ENCODE measurements around the gene TSNAX.

TSNAX gene

GRCh38 chr1:231546693-231547092, 18.2 kb downstream of the TSNAX start:
- Histone ChIP-seq H3K27me3 (ENCODE audit: control insufficient read depth, insufficient read depth, low read length) (no peaks in the 10 kb centered on the region), H3K9ac (ENCODE audit: low read length) (no peak overlapping the region), H3K4me1 (ENCODE audit: control insufficient read depth, low read depth, low read length) (peaks cover 10% of the 10 kb centered on the region), H3K27ac (ENCODE audit: low read length) (no peak overlapping the region), H3K9me3 (ENCODE audit: control insufficient read depth, low read depth, low read length) (no peaks in the 10 kb centered on the region), H3K36me3 (ENCODE audit: control insufficient read depth, low read depth, low read length) (peaks cover 29% of the 10 kb centered on the region), H3K4me3 (ENCODE audit: low read length) (no peak overlapping the region)

- Histone ChIP-seq H3K27me3 (ENCODE audit: control insufficient read depth, insufficient read depth, low read length) (no peaks in the 10 kb centered on the region), H3K4me1 (ENCODE audit: control insufficient read depth, low read depth, low read length) (peaks cover 10% of the 10 kb centered on the region), H3K4me3 (ENCODE audit: low read length) (no peak overlapping the region), H3K36me3 (ENCODE audit: control insufficient read depth, low read depth, low read length) (no peaks in the 10 kb centered on the region), H3K9ac (ENCODE audit: low read length) (no peak overlapping the region), H3K9me3 (ENCODE audit: control insufficient read depth, low read depth, low read length) (no peaks in the 10 kb centered on the region), H3K27ac (ENCODE audit: low read length) (no peak overlapping the region)
Measured at GRCh38 chr1:231549733-231550447, 21.4 kb downstream of the TSNAX start.

- H3K9me3 ChIP-seq (ENCODE audit: control insufficient read depth, low read depth, low read length), result no peaks in the 10 kb centered on the region
- peaks cover 10% of the 10 kb centered on the region for H3K4me1 ChIP-seq (ENCODE audit: control insufficient read depth, low read depth, low read length)
- no peak overlapping the region for H3K27ac ChIP-seq (ENCODE audit: low read length)
- no peaks in the 10 kb centered on the region for H3K36me3 ChIP-seq (ENCODE audit: control insufficient read depth, low read depth, low read length)
- no peaks in the 10 kb centered on the region for H3K27me3 ChIP-seq (ENCODE audit: control insufficient read depth, insufficient read depth, low read length)
- H3K4me3 ChIP-seq (ENCODE audit: low read length), result no peak overlapping the region
- H3K9ac ChIP-seq (ENCODE audit: low read length), result no peak overlapping the region
Measured at GRCh38 chr1:231550448-231550781, 21.9 kb downstream of the TSNAX start.

GRCh38 chr1:231553320-231553719, 24.9 kb downstream of the TSNAX start:
- H3K36me3 ChIP-seq (ENCODE audit: control insufficient read depth, low read depth, low read length), result no peaks in the 10 kb centered on the region
- H3K27me3 ChIP-seq (ENCODE audit: control insufficient read depth, insufficient read depth, low read length), result no peaks in the 10 kb centered on the region
- H3K27ac ChIP-seq (ENCODE audit: low read length), result no peak overlapping the region
- peaks cover 10% of the 10 kb centered on the region for H3K4me1 ChIP-seq (ENCODE audit: control insufficient read depth, low read depth, low read length)
- no peak overlapping the region for H3K4me3 ChIP-seq (ENCODE audit: low read length)
- no peak overlapping the region for H3K9ac ChIP-seq (ENCODE audit: low read length)
- no peaks in the 10 kb centered on the region for H3K9me3 ChIP-seq (ENCODE audit: control insufficient read depth, low read depth, low read length)

GRCh38 chr1:231554969-231555368, 26.5 kb downstream of the TSNAX start:
- H3K9me3 ChIP-seq (ENCODE audit: control insufficient read depth, low read depth, low read length), result no peaks in the 10 kb centered on the region
- H3K9ac ChIP-seq (ENCODE audit: low read length), result no peak overlapping the region
- H3K4me3 ChIP-seq (ENCODE audit: low read length), result no peak overlapping the region
- peaks cover 7% of the 10 kb centered on the region for H3K4me1 ChIP-seq (ENCODE audit: control insufficient read depth, low read depth, low read length)
- H3K36me3 ChIP-seq (ENCODE audit: control insufficient read depth, low read depth, low read length), result no peaks in the 10 kb centered on the region
- no peak overlapping the region for H3K27ac ChIP-seq (ENCODE audit: low read length)
- H3K27me3 ChIP-seq (ENCODE audit: control insufficient read depth, insufficient read depth, low read length), result no peaks in the 10 kb centered on the region

GRCh38 chr1:231557411-231557810, 28.9 kb downstream of the TSNAX start:
- H3K27me3 ChIP-seq (ENCODE audit: control insufficient read depth, insufficient read depth, low read length), result no peaks in the 10 kb centered on the region
- H3K9ac ChIP-seq (ENCODE audit: low read length), result no peak overlapping the region
- peaks cover 5% of the 10 kb centered on the region for H3K36me3 ChIP-seq (ENCODE audit: control insufficient read depth, low read depth, low read length)
- H3K9me3 ChIP-seq (ENCODE audit: control insufficient read depth, low read depth, low read length), result no peaks in the 10 kb centered on the region
- no peak overlapping the region for H3K4me3 ChIP-seq (ENCODE audit: low read length)
- no peak overlapping the region for H3K27ac ChIP-seq (ENCODE audit: low read length)
- H3K4me1 ChIP-seq (ENCODE audit: control insufficient read depth, low read depth, low read length), result no peaks in the 10 kb centered on the region

- Histone ChIP-seq H3K27me3 (ENCODE audit: control insufficient read depth, insufficient read depth, low read length) (no peaks in the 10 kb centered on the region), H3K4me3 (ENCODE audit: low read length) (no peak overlapping the region), H3K9me3 (ENCODE audit: control insufficient read depth, low read depth, low read length) (no peaks in the 10 kb centered on the region), H3K9ac (ENCODE audit: low read length) (no peak overlapping the region), H3K27ac (ENCODE audit: low read length) (no peak overlapping the region), H3K4me1 (ENCODE audit: control insufficient read depth, low read depth, low read length) (no peaks in the 10 kb centered on the region), H3K36me3 (ENCODE audit: control insufficient read depth, low read depth, low read length) (peaks cover 5% of the 10 kb centered on the region)
Measured at GRCh38 chr1:231557898-231558707, 29.6 kb downstream of the TSNAX start.

- Histone ChIP-seq H3K27me3 (ENCODE audit: control insufficient read depth, insufficient read depth, low read length) (no peaks in the 10 kb centered on the region), H3K4me3 (ENCODE audit: low read length) (no peak overlapping the region), H3K9me3 (ENCODE audit: control insufficient read depth, low read depth, low read length) (no peaks in the 10 kb centered on the region), H3K9ac (ENCODE audit: low read length) (no peak overlapping the region), H3K4me1 (ENCODE audit: control insufficient read depth, low read depth, low read length) (no peaks in the 10 kb centered on the region), H3K27ac (ENCODE audit: low read length) (no peak overlapping the region), H3K36me3 (ENCODE audit: control insufficient read depth, low read depth, low read length) (peaks cover 5% of the 10 kb centered on the region)
Measured at GRCh38 chr1:231558708-231559185, 30.3 kb downstream of the TSNAX start.

GRCh38 chr1:231561647-231562383, 33.3 kb downstream of the TSNAX start:
- no peak overlapping the region for H3K9ac ChIP-seq (ENCODE audit: low read length)
- H3K36me3 ChIP-seq (ENCODE audit: control insufficient read depth, low read depth, low read length), result peaks cover 13% of the 10 kb centered on the region
- H3K4me3 ChIP-seq (ENCODE audit: low read length), result no peak overlapping the region
- no peak overlapping the region for H3K27ac ChIP-seq (ENCODE audit: low read length)
- H3K4me1 ChIP-seq (ENCODE audit: control insufficient read depth, low read depth, low read length), result no peaks in the 10 kb centered on the region
- H3K9me3 ChIP-seq (ENCODE audit: control insufficient read depth, low read depth, low read length), result no peaks in the 10 kb centered on the region
- H3K27me3 ChIP-seq (ENCODE audit: control insufficient read depth, insufficient read depth, low read length), result no peaks in the 10 kb centered on the region

- H3K27ac ChIP-seq (ENCODE audit: low read length), result no peak overlapping the region
- H3K4me1 ChIP-seq (ENCODE audit: control insufficient read depth, low read depth, low read length), result no peaks in the 10 kb centered on the region
- H3K27me3 ChIP-seq (ENCODE audit: control insufficient read depth, insufficient read depth, low read length), result no peaks in the 10 kb centered on the region
- H3K4me3 ChIP-seq (ENCODE audit: low read length), result no peak overlapping the region
- peaks cover 13% of the 10 kb centered on the region for H3K36me3 ChIP-seq (ENCODE audit: control insufficient read depth, low read depth, low read length)
- H3K9me3 ChIP-seq (ENCODE audit: control insufficient read depth, low read depth, low read length), result no peaks in the 10 kb centered on the region
- H3K9ac ChIP-seq (ENCODE audit: low read length), result no peak overlapping the region
Measured at GRCh38 chr1:231563247-231563646, 34.8 kb downstream of the TSNAX start.

- H3K9me3 ChIP-seq (ENCODE audit: control insufficient read depth, low read depth, low read length), result no peaks in the 10 kb centered on the region
- H3K4me3 ChIP-seq (ENCODE audit: low read length), result no peak overlapping the region
- no peak overlapping the region for H3K9ac ChIP-seq (ENCODE audit: low read length)
- H3K27me3 ChIP-seq (ENCODE audit: control insufficient read depth, insufficient read depth, low read length), result no peaks in the 10 kb centered on the region
- peaks cover 13% of the 10 kb centered on the region for H3K36me3 ChIP-seq (ENCODE audit: control insufficient read depth, low read depth, low read length)
- H3K4me1 ChIP-seq (ENCODE audit: control insufficient read depth, low read depth, low read length), result no peaks in the 10 kb centered on the region
- no peak overlapping the region for H3K27ac ChIP-seq (ENCODE audit: low read length)
Measured at GRCh38 chr1:231564373-231564772, 35.9 kb downstream of the TSNAX start.
